Ovary (tissue), 9 donors: Measurements from ENCODE around the gene SND1. TPM values are rescaled to one million over a fixed set of nuclear protein-coding genes. Genes with fewer than 3 reads are reported as not detected.

Experiments used
- DNase-seq, 5 donors: peaks; one replicate each; pipeline ENCODE4 v3.0.0-alpha.2; 2019 to 2020
- H3K27ac ChIP-seq, 2 donors: fragments of 200-600 bp; one replicate each; pipeline versions ENCODE4 v1.5.1 to v1.8.0; 2019 to 2022
- H3K27me3 ChIP-seq: fragments of 200-600 bp; one replicate; pipeline ENCODE4 v1.8.0; 2022
- H3K36me3 ChIP-seq: fragments of 200-600 bp; sonication (generic); one replicate; pipeline ENCODE4 v1.5.1; 2019
- H3K4me1 ChIP-seq: one replicate; pipeline ENCODE4 v1.8.1; 2013; ENCODE audit warnings: mild to moderate bottlenecking, moderate library complexity; ENCODE audit not compliant: insufficient read depth
- H3K4me3 ChIP-seq: fragments of 200-600 bp; sonication (generic); one replicate; pipeline ENCODE4 v1.5.1; 2017
- H3K9me3 ChIP-seq, 2 donors: fragments of 200-600 bp in 1 of 2; sonication (generic) in 1 of 2; one replicate each; pipeline versions ENCODE4 v1.5.1 to v1.8.1; 2013 to 2019; ENCODE audit warnings: mild to moderate bottlenecking in 1 of 2, moderate library complexity in 1 of 2
- CTCF ChIP-seq, 3 donors: fragments of 450-650 bp in 2 of 3; fragments of 200-600 bp in 1 of 3; IDR thresholded peaks; one replicate each; pipeline versions ENCODE4 v1.5.1 to v1.8.0; 2016 to 2022; ENCODE audit warnings: antibody characterized with exemption in 3 of 3, mild to moderate bottlenecking in 1 of 3
- EP300 ChIP-seq: sonication (generic); formaldehyde crosslinking; IDR thresholded peaks from one replicate; pipeline ENCODE4 v1.6.1; 2017; ENCODE audit warnings: antibody characterized with exemption
- POLR2A ChIP-seq: fragments of 450-650 bp; IDR thresholded peaks from one replicate; pipeline ENCODE4 v1.6.1; 2017; ENCODE audit warnings: antibody characterized with exemption, mild to moderate bottlenecking, moderate library complexity
- WGBS, 3 donors: extraction: QIAGEN DNeasy Blood & Tissue Kit in 1 of 3; methylation state at CpG; one replicate each; pipeline versions ENCODE4 v1.1.5 to v1.1.7; 2013 to 2017; 5-methylcytosine and 5-hydroxymethylcytosine counted together
- intact Hi-C, 4 donors: fragments of 100-400 bp; cut with DNase I; formaldehyde crosslinking; loops; one replicate each; pipeline versions ENCODE4 v1.11.0 to v1.15.1; 2022 to 2023
- polyA plus RNA-seq, 2 donors: library from polyadenylated mRNA; stranded (reverse); fragments of 200-250 nt in 1 of 2; fragments of 350-450 nt in 1 of 2; fragmentation: Illumina TruSeq in 1 of 2; extraction: RNeasy Lipid Tissue Mini Kit (QIAGEN cat#74804) in 1 of 2; gene quantifications; one replicate each; pipeline ENCODE4 v1.2.3, GENCODE V29; 2013 to 2014
- total RNA-seq, 7 donors: library from RNA; depleted of rRNA in 2 of 7; stranded (reverse); fragments of >200 nt in 2 of 7; fragmentation: NEBNext Ultra II Directional in 3 of 7; extraction: Animal tissue kit (Norgen Biotek cat#: 25700) in 3 of 7; gene quantifications; one replicate each; pipeline versions ENCODE4 v1.1.0 to v1.2.4, GENCODE V29; 2016 to 2023
- donor health status: DM: no; HTN: no; CAD: no; lungs with moderate emphysema.
- donor health status: DM: no; HTN: no; CAD: no.
- donor health status: Bipolar disorder and iron deficiency.
- donor health status: DM: yes; HTN: yes; CAD: no.
- donor health status: DM: no; HTN: no; CAD: no.
- donor health status: DM: yes; HTN: yes; CAD: no.

Gene SND1
- total and polyA plus RNA-seq, 9 donors = 91.4 to 297 (median 182) TPM

- H3K9me3 ChIP-seq = no peaks in the 10 kb centered on the region
- H3K4me1 ChIP-seq = peaks cover 4% of the 10 kb centered on the region
- H3K27ac ChIP-seq = no peak overlapping the region
- H3K27me3 ChIP-seq = no peaks in the 10 kb centered on the region
- TF ChIP-seq POLR2A (no peak), EP300 (no peak), CTCF (IDR thresholded peaks at IDR 0.05) (no peak)
- no peak overlapping the region for H3K4me3 ChIP-seq
- no peaks in the 10 kb centered on the region for H3K36me3 ChIP-seq
- intact Hi-C loops = no loop called here
- DNase-seq = no peak
- WGBS, 3 donors = 44 to 56% (median 56%) methylated on average over 1 of the region's 1 CpG
Observed at GRCh38 chr7:127858915-127859189, 206.9 kb downstream of the SND1 start.

GRCh38 chr7:127859330-127859729, 207.3 kb downstream of the SND1 start:
- Histone ChIP-seq H3K36me3 (no peaks in the 10 kb centered on the region), H3K27ac (no peak overlapping the region), H3K9me3 (no peaks in the 10 kb centered on the region), H3K4me1 (peaks cover 4% of the 10 kb centered on the region), H3K27me3 (no peaks in the 10 kb centered on the region), H3K4me3 (no peak overlapping the region)
- 0% methylated on average over 1 of the region's 1 CpG for WGBS, 3 donors
- intact Hi-C loops = no loop called here
- TF ChIP-seq CTCF (IDR thresholded peaks at IDR 0.05) (no peak), POLR2A (no peak), EP300 (no peak)
- no peak for DNase-seq

GRCh38 chr7:127862525-127862924, 210.5 kb downstream of the SND1 start:
- Histone ChIP-seq H3K4me3 (no peak overlapping the region), H3K9me3 (no peaks in the 10 kb centered on the region), H3K27me3 (no peaks in the 10 kb centered on the region), H3K27ac (no peak overlapping the region), H3K4me1 (peaks cover 4% of the 10 kb centered on the region), H3K36me3 (no peaks in the 10 kb centered on the region)
- WGBS, 3 donors = 77 to 89% (median 86%) methylated on average over 5 of the region's 5 CpGs
- no peak for DNase-seq
- intact Hi-C loops = no loop called here
- TF ChIP-seq POLR2A (no peak), CTCF (IDR thresholded peaks at IDR 0.05) (no peak), EP300 (no peak)

GRCh38 chr7:127863082-127863481, 211.1 kb downstream of the SND1 start:
- DNase-seq = no peak
- Histone ChIP-seq H3K27me3 (no peaks in the 10 kb centered on the region), H3K36me3 (no peaks in the 10 kb centered on the region), H3K9me3 (no peaks in the 10 kb centered on the region), H3K4me1 (peaks cover 4% of the 10 kb centered on the region), H3K4me3 (no peak overlapping the region), H3K27ac (no peak overlapping the region)
- TF ChIP-seq EP300 = no peak
- no peak for TF ChIP-seq CTCF (IDR thresholded peaks at IDR 0.05)
- no peak for TF ChIP-seq POLR2A
- WGBS, 3 donors = 94 to 98% (median 95%) methylated on average over 3 of the region's 3 CpGs
- intact Hi-C loops = no loop called here

- TF ChIP-seq CTCF (IDR thresholded peaks at IDR 0.05) (no peak), EP300 (no peak), POLR2A (no peak)
- no peak overlapping the region for H3K4me3 ChIP-seq
- no peaks in the 10 kb centered on the region for H3K27me3 ChIP-seq
- intact Hi-C loops = no loop called here
- 10 to 28% (median 11%) methylated on average over 1 of the region's 1 CpG for WGBS, 3 donors
- H3K27ac ChIP-seq = no peak overlapping the region
- DNase-seq = no peak
- H3K4me1 ChIP-seq = no peaks in the 10 kb centered on the region
- no peaks in the 10 kb centered on the region for H3K36me3 ChIP-seq
- H3K9me3 ChIP-seq = no peaks in the 10 kb centered on the region
Observed at GRCh38 chr7:127865466-127865865, 213.5 kb downstream of the SND1 start.
